GM10847 (cell line): ENCODE results near the gene RPL37A.

ENCODE experiments used
- POLR2A ChIP-seq: IDR thresholded peaks from 2 replicates; pipeline ENCODE4 v1.6.1; 2011; ENCODE audit not compliant: insufficient read length; ENCODE audit errors: extremely low read depth

RPL37A gene

DNA sequence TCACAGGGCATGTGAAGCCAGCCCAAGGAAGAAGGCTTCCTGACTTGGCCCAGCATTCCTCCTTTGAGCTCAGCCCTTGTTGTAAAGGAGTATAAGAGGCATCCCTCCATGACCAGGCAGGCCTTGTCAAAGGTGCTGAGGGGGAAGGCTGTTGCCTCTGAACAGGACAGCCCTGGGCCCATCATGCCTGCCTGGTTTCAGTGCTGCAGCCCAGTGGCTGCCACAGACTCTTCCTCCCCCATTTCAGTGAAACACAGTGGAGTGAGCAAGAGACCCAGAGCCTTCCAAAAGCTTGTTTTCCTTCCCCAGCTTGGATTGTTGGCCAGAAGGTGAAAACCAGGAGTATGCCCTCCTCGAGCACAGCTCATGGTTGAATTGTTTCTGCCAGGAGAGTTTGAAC lies 19.9 kb upstream of the RPL37A start:
- no peak for TF ChIP-seq POLR2A

DNA sequence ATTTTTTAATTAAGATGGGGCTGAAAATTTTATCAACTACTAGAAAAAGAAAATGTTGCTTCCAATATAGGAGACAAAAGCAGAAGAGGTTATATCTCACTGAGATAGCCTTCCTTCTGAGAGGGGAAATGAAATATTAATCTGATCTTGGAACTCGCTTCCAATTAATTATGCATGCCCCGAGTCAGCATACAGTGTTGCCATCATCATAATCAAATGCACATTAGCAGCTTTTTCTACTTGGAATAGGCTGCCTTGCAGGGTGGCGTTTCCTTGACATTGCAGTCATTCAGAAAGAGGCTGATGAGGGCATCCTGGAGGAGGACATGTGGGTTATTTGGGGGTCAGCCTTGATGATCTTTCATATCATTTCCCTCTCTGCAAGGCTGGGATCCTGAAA lies 18.4 kb upstream of the RPL37A start:
- no peak for TF ChIP-seq POLR2A

DNA sequence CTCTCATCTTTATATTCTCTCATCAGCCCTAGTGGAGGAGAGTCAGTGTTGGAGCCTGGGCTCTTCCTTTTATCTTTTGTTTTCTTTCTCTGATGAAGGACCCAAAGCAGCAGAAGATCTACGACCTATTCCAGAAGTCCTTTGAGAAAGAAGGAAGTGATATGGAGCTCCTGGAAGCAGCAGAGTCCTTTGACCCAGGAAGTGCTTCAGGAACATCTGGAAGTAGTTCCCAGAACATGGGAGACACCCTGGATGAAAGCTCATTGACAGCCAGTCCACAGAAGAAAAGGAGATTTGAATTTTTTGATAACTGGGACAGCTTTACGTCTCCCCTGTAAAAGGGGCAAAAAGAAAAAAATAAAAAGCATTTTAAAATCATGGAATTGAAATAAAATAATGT lies 16.0 kb upstream of the RPL37A start:
- TF ChIP-seq POLR2A = no peak

GRCh38 chr2:216485237-216485636 lies 13.4 kb upstream of the RPL37A start:
- TF ChIP-seq POLR2A = no peak

GRCh38 chr2:216485745-216486144 lies 12.9 kb upstream of the RPL37A start:
- no peak for TF ChIP-seq POLR2A

DNA sequence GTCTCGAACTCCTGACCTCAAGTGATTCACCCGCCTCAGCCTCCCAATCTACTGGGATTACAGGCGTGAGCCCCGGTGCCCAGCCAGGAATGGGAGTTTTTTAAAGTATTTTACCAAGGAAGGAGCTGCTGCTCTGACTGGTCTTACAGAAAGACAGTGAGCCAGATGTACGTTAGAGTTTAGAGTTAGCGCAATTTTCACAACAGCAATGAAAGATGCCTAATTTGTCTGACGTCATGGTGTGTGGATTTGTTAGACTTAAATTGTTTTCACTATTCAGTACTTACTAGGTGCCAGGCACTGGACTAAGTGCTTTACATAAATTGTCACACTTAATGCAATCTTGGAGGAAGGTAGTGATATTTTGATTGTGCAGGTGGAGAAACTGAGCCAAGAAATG lies 12.4 kb upstream of the RPL37A start:
- no peak for TF ChIP-seq POLR2A

DNA sequence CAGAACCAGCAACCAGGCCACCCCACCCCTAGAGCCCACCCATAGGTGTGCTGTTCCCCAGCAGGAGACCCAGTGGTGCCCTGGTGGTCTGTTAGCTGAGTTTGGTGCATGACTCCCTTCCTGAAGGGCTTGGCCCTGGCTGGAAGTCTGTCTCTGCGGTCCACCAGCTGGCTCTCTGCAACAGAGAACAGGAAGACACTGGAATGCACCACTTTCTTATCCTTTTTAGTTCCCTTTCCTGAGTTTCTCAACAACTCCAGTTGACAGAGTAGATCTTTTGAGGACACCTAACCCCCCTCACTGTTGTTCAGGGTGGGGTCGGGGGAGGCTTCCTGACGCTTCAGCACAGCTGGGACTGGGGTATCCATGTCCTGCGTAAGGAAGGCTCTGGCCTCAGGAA lies 11.9 kb upstream of the RPL37A start:
- no peak for TF ChIP-seq POLR2A

- no peak for TF ChIP-seq POLR2A
Measured at GRCh38 chr2:216490061-216490460, 8.6 kb upstream of the RPL37A start.

- TF ChIP-seq POLR2A = no peak
Measured at GRCh38 chr2:216491793-216492596, 6.6 kb upstream of the RPL37A start.

GRCh38 chr2:216492597-216493333 lies 5.9 kb upstream of the RPL37A start:
- TF ChIP-seq POLR2A = no peak

- no peak for TF ChIP-seq POLR2A
Measured at GRCh38 chr2:216493334-216493685, 5.3 kb upstream of the RPL37A start.

- TF ChIP-seq POLR2A = no peak
Measured at GRCh38 chr2:216495656-216496055, 3.0 kb upstream of the RPL37A start.

- no peak for TF ChIP-seq POLR2A
Measured at GRCh38 chr2:216497382-216498069, 1.1 kb upstream of the RPL37A start.

- no peak for TF ChIP-seq POLR2A
Measured at GRCh38 chr2:216498070-216498378, 620 bp upstream of the RPL37A start.

- no peak for TF ChIP-seq POLR2A
Measured at GRCh38 chr2:216499641-216500218, 1.1 kb downstream of the RPL37A start.

DNA sequence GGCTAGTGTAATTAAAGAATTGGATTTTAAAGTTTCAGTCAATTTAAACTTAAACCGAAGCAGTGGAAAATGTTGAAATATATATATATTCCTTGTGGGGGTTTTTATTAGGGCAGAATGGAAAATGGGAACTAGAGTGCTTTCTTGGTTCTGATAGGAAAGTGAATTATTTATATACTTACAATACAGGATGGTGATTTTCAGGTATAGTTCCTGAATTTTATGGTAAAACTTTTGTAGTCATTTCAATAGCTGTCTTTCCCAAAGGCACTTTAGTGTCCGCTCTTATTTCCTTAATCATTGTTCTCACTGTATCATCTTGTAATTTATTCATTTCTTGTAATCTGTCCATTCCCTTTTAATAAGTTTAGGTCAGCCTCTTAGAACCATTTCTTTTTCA lies 1.9 kb downstream of the RPL37A start:
- no peak for TF ChIP-seq POLR2A
